Gastroesophageal sphincter (tissue), 4 donors: ENCODE results near the gene COX7B2. TPM values are rescaled to one million over a fixed set of nuclear protein-coding genes. Genes with fewer than 3 reads are reported as not detected.

Experiments
- ATAC-seq: fragments of 150-250 bp; one replicate; pipeline ENCODE4 v1.9.1; 2016; ENCODE audit warnings: mild to moderate bottlenecking, moderate library complexity
- H3K27ac ChIP-seq, 4 donors: fragments of 200-600 bp; sonication (generic) in 3 of 4; 1 replicate in 3 of 4; 2 replicates in 1 of 4; pipeline ENCODE4 v1.5.1; 2016 to 2019
- H3K27me3 ChIP-seq: fragments of 200-600 bp; sonication (generic); one replicate; pipeline ENCODE4 v1.5.1; 2019
- H3K36me3 ChIP-seq, 2 donors: fragments of 200-600 bp; sonication (generic); one replicate each; pipeline ENCODE4 v1.5.1; 2019; ENCODE audit warnings: control low read depth in 1 of 2
- H3K4me1 ChIP-seq, 3 donors: fragments of 200-600 bp; sonication (generic); 1 replicate in 2 of 3; 2 replicates in 1 of 3; pipeline ENCODE4 v1.5.1; 2016 to 2019; ENCODE audit warnings: control low read depth in 2 of 3
- H3K4me3 ChIP-seq, 2 donors: fragments of 200-600 bp; sonication (generic); one replicate each; pipeline ENCODE4 v1.5.1; 2019; ENCODE audit warnings: mild to moderate bottlenecking in 1 of 2, moderate library complexity in 1 of 2
- H3K9me3 ChIP-seq, 3 donors: fragments of 200-600 bp; sonication (generic); one replicate each; pipeline ENCODE4 v1.5.1; 2017 to 2019; ENCODE audit warnings: control low read depth in 2 of 3
- CTCF ChIP-seq, 4 experiments: fragments of 200-600 bp in 2 of 4; fragments of 450-650 bp in 2 of 4; sonication (generic) in 1 of 4; IDR thresholded peaks; one replicate each; pipeline ENCODE4 v1.5.1; 2017 to 2019; ENCODE audit warnings: antibody characterized with exemption in 4 of 4, mild to moderate bottlenecking in 2 of 4, moderate library complexity in 2 of 4
- EP300 ChIP-seq: sonication (generic); formaldehyde crosslinking; IDR thresholded peaks from one replicate; pipeline ENCODE4 v1.6.1; 2017; ENCODE audit warnings: antibody characterized with exemption, mild to moderate bottlenecking
- POLR2A ChIP-seq, 2 donors: fragments of 450-650 bp; IDR thresholded peaks; one replicate each; pipeline ENCODE4 v1.6.1; 2017; ENCODE audit warnings: antibody characterized with exemption in 2 of 2, mild to moderate bottlenecking in 2 of 2, moderate library complexity in 1 of 2
- POLR2AphosphoS5 ChIP-seq: sonication (generic); formaldehyde crosslinking; IDR thresholded peaks from one replicate; pipeline ENCODE4 v1.6.1; 2017; ENCODE audit warnings: antibody characterized with exemption
- WGBS, 2 donors: methylation state at CpG; one replicate each; pipeline ENCODE4 v1.1.5; 2018; ENCODE audit warnings: low coverage in 1 of 2; 5-methylcytosine and 5-hydroxymethylcytosine counted together
- total RNA-seq, 4 donors: library from RNA; depleted of rRNA; stranded (reverse); fragments of >200 nt; gene quantifications; one replicate each; pipeline ENCODE4 v1.1.0, GENCODE V29; 2016

COX7B2 gene
- total RNA-seq, 4 donors from 2014 or later = not detected

GRCh38 chr4:46720055-46720454 lies 189.0 kb downstream of the COX7B2 start:
- peaks cover 11% of the 10 kb centered on the region for H3K27me3 ChIP-seq
- no peaks in the 10 kb centered on the region for H3K36me3 ChIP-seq
- no peak for TF ChIP-seq CTCF (IDR thresholded peaks at IDR 0.05)
- TF ChIP-seq POLR2A (IDR thresholded peaks at IDR 0.05) = no peak
- no peak for TF ChIP-seq POLR2AphosphoS5
- TF ChIP-seq EP300 = no peak
- H3K4me1 ChIP-seq = no peaks in the 10 kb centered on the region
- no peak overlapping the region for H3K4me3 ChIP-seq
- no peak overlapping the region for H3K27ac ChIP-seq
- no peak for ATAC-seq
- WGBS, 2 donors = 31 to 75% methylated on average over 1 of the region's 1 CpG
- no peaks in the 10 kb centered on the region for H3K9me3 ChIP-seq

GRCh38 chr4:46717950-46718349 lies 191.1 kb downstream of the COX7B2 start:
- Histone ChIP-seq H3K27ac (no peak overlapping the region), H3K4me1 (no peaks in the 10 kb centered on the region), H3K36me3 (no peaks in the 10 kb centered on the region), H3K27me3 (no peaks in the 10 kb centered on the region), H3K4me3 (no peak overlapping the region), H3K9me3 (no peaks in the 10 kb centered on the region)
- TF ChIP-seq EP300 (no peak), POLR2A (IDR thresholded peaks at IDR 0.05) (no peak), POLR2AphosphoS5 (no peak), CTCF (IDR thresholded peaks at IDR 0.05) (no peak)
- 76 to 81% methylated on average over 1 of the region's 1 CpG for WGBS, 2 donors
- no peak for ATAC-seq

GRCh38 chr4:46715468-46715867 lies 193.6 kb downstream of the COX7B2 start:
- Histone ChIP-seq H3K27me3 (no peaks in the 10 kb centered on the region), H3K27ac (no peak overlapping the region), H3K36me3 (no peaks in the 10 kb centered on the region), H3K4me1 (no peaks in the 10 kb centered on the region), H3K4me3 (no peak overlapping the region), H3K9me3 (no peaks in the 10 kb centered on the region)
- TF ChIP-seq POLR2A (IDR thresholded peaks at IDR 0.05) = no peak
- no peak for TF ChIP-seq EP300
- TF ChIP-seq POLR2AphosphoS5 = no peak
- TF ChIP-seq CTCF (IDR thresholded peaks at IDR 0.05) = no peak
- 59 to 73% methylated on average over 2 to 3 of the region's 3 CpGs for WGBS, 2 donors
- no peak for ATAC-seq

DNA sequence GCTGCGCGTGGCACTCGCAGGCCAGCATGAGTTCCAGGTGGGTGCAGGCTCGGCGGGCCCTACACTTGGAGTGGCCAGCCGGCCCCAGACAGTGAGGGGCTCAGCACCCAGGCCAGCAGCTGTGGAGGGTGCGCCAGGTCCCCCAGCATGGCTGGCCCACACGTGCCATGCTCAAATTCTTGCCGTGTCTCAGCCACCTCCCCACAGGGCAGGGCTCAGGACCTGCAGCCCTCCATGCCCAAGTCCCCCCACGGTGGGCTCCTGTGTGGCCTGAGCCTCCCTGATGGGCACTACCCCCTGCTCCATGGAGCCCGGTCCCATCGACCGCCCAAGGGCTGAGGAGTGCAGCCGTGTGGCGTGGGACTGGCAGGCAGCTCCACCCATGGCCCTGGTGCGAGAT lies 210.2 kb downstream of the COX7B2 start:
- Histone ChIP-seq H3K27me3 (no peaks in the 10 kb centered on the region), H3K9me3 (peaks cover 0 to 8% (median 0%) of the 10 kb centered on the region in 3 donors), H3K4me1 (no peaks in the 10 kb centered on the region), H3K4me3 (no peak overlapping the region), H3K36me3 (no peaks in the 10 kb centered on the region), H3K27ac (no peak overlapping the region)
- no CpG with 5 or more reads among the region's 16 CpGs for WGBS, 2 donors
- TF ChIP-seq POLR2A (IDR thresholded peaks at IDR 0.05) (no peak), CTCF (IDR thresholded peaks at IDR 0.05) (no peak), EP300 (no peak), POLR2AphosphoS5 (no peak)
- ATAC-seq = no peak

Other genes with a start within 250 kb of the COX7B2 start
- 1 to 10 TPM in 1 of 4 donors, under 1 TPM in 3; under 0.01 to 1.3 (median 0.12) TPM for gene GABRA4, start 84.3 kb upstream of the COX7B2 start, total RNA-seq
- gene GABRB1, start 122.3 kb upstream of the COX7B2 start, total RNA-seq = not detected